ENCODE data around the gene FAM117B. TPM values are rescaled to one million over a fixed set of nuclear protein-coding genes. Genes with fewer than 3 reads are reported as not detected.
"Not testable (repeated sequence)": the region's sequence is repeated elsewhere in the genome, so short reads cannot be mapped to it uniquely, and the experiment has no call there.

The FAM117B gene
- total RNA-seq, 2 experiments from 2014 or later = 46.8 to 50.4 TPM

- ATAC-seq (ENCODE audit: poor library complexity) = no peak
- H3K27ac Mint-ChIP-seq = peak overlapping the region; percentile 39
- CTCF ChIA-PET = no interaction called here
- no peaks in the 10 kb centered on the region for H3K27me3 ChIP-seq (ENCODE audit: control insufficient read depth in 1 of 2, insufficient read depth in 2 of 2, low read length in 2 of 2)
- H3K4me1 ChIP-seq (ENCODE audit: insufficient read depth, low read length) = peaks cover 39% of the 10 kb centered on the region
- POLR2A ChIA-PET = interaction anchor here (0.9 to 1.0 kb wide), 2 partner anchors 36 to 37 kb away, joined by 3 read pairs; partner anchors contain the start of gene FAM117B
- peaks cover 81% of the 10 kb centered on the region for H3K4me1 Mint-ChIP-seq (ENCODE audit: low read depth)
- no peaks in the 10 kb centered on the region for H3K27me3 Mint-ChIP-seq
- H3K4me3 Mint-ChIP-seq = peak overlapping the region; percentile 34
- TF ChIP-seq, protein P1, sequence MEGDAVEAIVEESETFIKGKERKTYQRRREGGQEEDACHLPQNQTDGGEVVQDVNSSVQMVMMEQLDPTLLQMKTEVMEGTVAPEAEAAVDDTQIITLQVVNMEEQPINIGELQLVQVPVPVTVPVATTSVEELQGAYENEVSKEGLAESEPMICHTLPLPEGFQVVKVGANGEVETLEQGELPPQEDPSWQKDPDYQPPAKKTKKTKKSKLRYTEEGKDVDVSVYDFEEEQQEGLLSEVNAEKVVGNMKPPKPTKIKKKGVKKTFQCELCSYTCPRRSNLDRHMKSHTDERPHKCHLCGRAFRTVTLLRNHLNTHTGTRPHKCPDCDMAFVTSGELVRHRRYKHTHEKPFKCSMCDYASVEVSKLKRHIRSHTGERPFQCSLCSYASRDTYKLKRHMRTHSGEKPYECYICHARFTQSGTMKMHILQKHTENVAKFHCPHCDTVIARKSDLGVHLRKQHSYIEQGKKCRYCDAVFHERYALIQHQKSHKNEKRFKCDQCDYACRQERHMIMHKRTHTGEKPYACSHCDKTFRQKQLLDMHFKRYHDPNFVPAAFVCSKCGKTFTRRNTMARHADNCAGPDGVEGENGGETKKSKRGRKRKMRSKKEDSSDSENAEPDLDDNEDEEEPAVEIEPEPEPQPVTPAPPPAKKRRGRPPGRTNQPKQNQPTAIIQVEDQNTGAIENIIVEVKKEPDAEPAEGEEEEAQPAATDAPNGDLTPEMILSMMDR (IDR thresholded peaks at IDR 0.05) = no peak
- DNase-seq = no peak
- no peaks in the 10 kb centered on the region for H3K36me3 ChIP-seq (ENCODE audit: insufficient read depth, low read length)
- H3K27ac ChIP-seq (ENCODE audit: low read depth in 1 of 2, low read length in 2 of 2) = no peak overlapping the region
- peaks cover 21% of the 10 kb centered on the region for H3K36me3 Mint-ChIP-seq (ENCODE audit: low read depth)
- H3K9me3 ChIP-seq (ENCODE audit: control insufficient read depth in 1 of 2, insufficient read depth in 1 of 2, low read length in 2 of 2) = no peaks in the 10 kb centered on the region
- intact Hi-C loops (cut with DNase I, micrococcal nuclease) = loop anchor here in 1 of 2 experiments (5.0 kb wide), 1 partner anchor 34 kb away; no protein-coding TSS in a partner anchor
- peaks cover 4% of the 10 kb centered on the region for H3K9me3 Mint-ChIP-seq
- H3K4me3 ChIP-seq (ENCODE audit: low read length) = no peak overlapping the region
Observed at GRCh38 chr2:202671317-202672035, 36.7 kb downstream of the FAM117B start.

GRCh38 chr2:202675097-202675496 is 40.3 kb downstream of the FAM117B start:
- H3K4me3 ChIP-seq (ENCODE audit: low read length); H3K36me3 ChIP-seq (ENCODE audit: insufficient read depth, low read length); H3K27me3 Mint-ChIP-seq; DNase-seq; H3K27ac ChIP-seq (ENCODE audit: low read depth in 1 of 2, low read length in 2 of 2); ATAC-seq (ENCODE audit: poor library complexity); CTCF ChIA-PET; intact Hi-C loops (cut with DNase I, micrococcal nuclease); H3K27me3 ChIP-seq (ENCODE audit: control insufficient read depth in 1 of 2, insufficient read depth in 2 of 2, low read length in 2 of 2); H3K9me3 ChIP-seq (ENCODE audit: control insufficient read depth in 1 of 2, insufficient read depth in 1 of 2, low read length in 2 of 2); H3K4me3 Mint-ChIP-seq: not testable (repeated sequence)
- Mint-ChIP-seq H3K27ac (peak overlapping the region; percentile 71), H3K4me1 (ENCODE audit: low read depth) (peaks cover 80% of the 10 kb centered on the region), H3K9me3 (peaks cover 13% of the 10 kb centered on the region), H3K36me3 (ENCODE audit: low read depth) (peaks cover 41% of the 10 kb centered on the region)
- peaks cover 31% of the 10 kb centered on the region for H3K4me1 ChIP-seq (ENCODE audit: insufficient read depth, low read length)
- POLR2A ChIA-PET = interaction anchor here (1.0 to 2.7 kb wide), 3 partner anchors 19 to 32 kb away, joined by 3 to 9 read pairs (median 3); no protein-coding TSS in a partner anchor

DNA sequence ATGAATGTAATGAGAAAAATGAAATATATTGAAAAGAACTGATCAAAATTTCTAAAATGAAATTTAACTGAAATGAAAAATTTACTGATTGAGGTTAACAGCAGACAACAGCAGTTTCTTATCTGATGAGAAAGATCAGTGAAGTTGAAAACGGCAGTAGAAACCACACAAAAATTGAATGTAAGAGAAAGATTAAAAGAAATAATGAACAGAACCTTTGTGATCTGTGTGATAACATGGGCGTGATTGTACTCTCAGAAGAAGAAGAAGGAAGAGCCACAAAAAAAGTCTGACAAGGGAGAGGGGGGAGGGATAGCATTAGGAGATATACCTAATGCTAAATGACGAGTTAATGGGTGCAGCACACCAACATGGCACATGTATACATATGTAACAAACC is 45.2 kb downstream of the FAM117B start:
- Mint-ChIP-seq H3K27ac (peak overlapping the region; percentile 74), H3K9me3 (peaks cover 16% of the 10 kb centered on the region), H3K4me1 (ENCODE audit: low read depth) (peaks cover 60% of the 10 kb centered on the region), H3K27me3 (no peaks in the 10 kb centered on the region), H3K36me3 (ENCODE audit: low read depth) (peaks cover 58% of the 10 kb centered on the region), H3K4me3 (peak overlapping the region; percentile 54)
- TF ChIP-seq, protein P1 (IDR thresholded peaks at IDR 0.05) = no peak
- DNase-seq = peak in 3 of 14 experiments; percentile 19 to 42 (median 20)
- H3K27ac ChIP-seq (ENCODE audit: low read depth in 1 of 2, low read length in 2 of 2) = no peak overlapping the region
- no peak overlapping the region for H3K4me3 ChIP-seq (ENCODE audit: low read length)
- POLR2A ChIA-PET = interaction anchor here (0.6 to 2.1 kb wide), 3 partner anchors 10 to 94 kb away, joined by 3 to 5 read pairs (median 3); no protein-coding TSS in a partner anchor
- ATAC-seq (ENCODE audit: poor library complexity) = peak; percentile 34
- H3K36me3 ChIP-seq (ENCODE audit: insufficient read depth, low read length) = peaks cover 4% of the 10 kb centered on the region
- peaks cover 12 to 13% of the 10 kb centered on the region in 2 experiments for H3K9me3 ChIP-seq (ENCODE audit: control insufficient read depth in 1 of 2, insufficient read depth in 1 of 2, low read length in 2 of 2)
- no peaks in the 10 kb centered on the region for H3K27me3 ChIP-seq (ENCODE audit: control insufficient read depth in 1 of 2, insufficient read depth in 2 of 2, low read length in 2 of 2)
- H3K4me1 ChIP-seq (ENCODE audit: insufficient read depth, low read length) = peaks cover 11% of the 10 kb centered on the region
- CTCF ChIA-PET = no interaction called here
- intact Hi-C loops (cut with DNase I, micrococcal nuclease) = loop anchor here in 1 of 2 experiments (5.0 to 10.0 kb wide), 2 partner anchors 37 to 45 kb away; partner anchors contain the start of gene FAM117B
